NCI-H446 treated with DMSO at 0.1 percent for 48 hours (cell line): ENCODE results near the gene CDC42BPA.
"Not testable (repeated sequence)": the region's sequence is repeated elsewhere in the genome, so short reads cannot be mapped to it uniquely, and the experiment has no call there.

ENCODE experiments used
- DNase-seq: peaks from one replicate; lab custom pipeline; 2025; lab: John Stamatoyannopoulos, UW

The CDC42BPA gene

DNA sequence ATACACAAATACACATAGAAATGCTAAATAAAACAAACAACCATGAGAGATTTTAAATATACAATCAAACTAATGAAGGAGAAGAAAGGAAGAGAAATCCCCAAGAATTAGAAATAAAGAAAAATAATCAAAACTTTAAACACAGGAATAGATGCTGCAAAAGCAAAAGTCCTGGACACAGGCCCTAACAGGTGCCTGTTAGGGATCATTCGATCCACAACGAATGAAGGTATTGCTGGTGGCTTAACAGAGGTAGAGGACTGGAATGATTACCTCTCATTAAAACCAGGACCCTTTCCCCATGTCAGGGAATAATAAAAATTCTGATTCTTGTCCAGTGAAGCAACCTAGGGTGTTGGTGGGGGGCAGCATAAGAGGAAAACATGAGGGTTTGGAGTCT is 56.8 kb downstream of the CDC42BPA start:
- DNase-seq: no peak

- DNase-seq: no peak
Measured at GRCh38 chr1:227260433-227260832, 57.9 kb downstream of the CDC42BPA start.

- no peak for DNase-seq
Measured at GRCh38 chr1:227257964-227258363, 60.3 kb downstream of the CDC42BPA start.

- DNase-seq: no peak
Measured at GRCh38 chr1:227255086-227255732, 63.1 kb downstream of the CDC42BPA start.

DNA sequence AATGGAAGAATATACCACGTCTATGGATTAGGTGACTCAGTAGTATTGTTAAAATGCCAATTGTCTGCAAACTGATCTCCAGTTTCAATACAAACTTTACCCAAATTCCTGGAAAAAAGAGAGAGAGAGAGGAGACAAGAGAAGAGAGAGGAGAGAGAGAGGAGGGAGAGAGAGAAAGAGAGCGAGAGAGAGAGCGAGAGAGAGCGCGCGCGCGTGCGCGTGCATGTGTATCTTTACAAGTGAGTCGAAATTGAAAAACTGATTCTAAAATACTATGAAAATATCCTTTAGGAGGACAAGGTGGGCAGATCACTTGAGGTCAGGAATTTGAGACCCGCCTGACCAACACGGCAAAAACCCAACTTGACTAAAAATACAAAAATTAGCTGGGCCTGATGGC is 65.2 kb downstream of the CDC42BPA start:
- no peak for DNase-seq

- DNase-seq: no peak
Measured at GRCh38 chr1:227245613-227246320, 72.5 kb downstream of the CDC42BPA start.

- DNase-seq: no peak
Measured at GRCh38 chr1:227244339-227245118, 73.8 kb downstream of the CDC42BPA start.

GRCh38 chr1:227242811-227243682 is 75.2 kb downstream of the CDC42BPA start:
- no peak for DNase-seq

DNA sequence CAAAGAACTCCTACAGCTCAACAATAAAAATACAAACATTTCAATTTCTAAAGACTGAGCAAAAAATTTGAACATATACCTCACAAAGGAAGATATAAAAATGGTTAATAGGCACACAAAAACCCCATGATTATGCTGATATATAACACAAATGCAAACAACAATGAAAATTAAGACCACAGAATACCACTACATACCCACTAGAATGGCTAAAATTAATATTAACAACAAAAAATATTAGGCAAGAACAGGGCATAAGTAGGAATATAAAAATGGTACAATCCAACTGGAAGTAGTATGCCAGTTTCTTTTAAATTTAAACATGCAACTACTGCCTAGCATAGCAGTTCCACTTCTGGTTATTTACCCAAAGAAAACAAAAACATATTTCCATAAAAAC is 77.3 kb downstream of the CDC42BPA start:
- no peak for DNase-seq

- DNase-seq: peak; percentile 43
Measured at GRCh38 chr1:227234998-227235405, 83.3 kb downstream of the CDC42BPA start.

DNA sequence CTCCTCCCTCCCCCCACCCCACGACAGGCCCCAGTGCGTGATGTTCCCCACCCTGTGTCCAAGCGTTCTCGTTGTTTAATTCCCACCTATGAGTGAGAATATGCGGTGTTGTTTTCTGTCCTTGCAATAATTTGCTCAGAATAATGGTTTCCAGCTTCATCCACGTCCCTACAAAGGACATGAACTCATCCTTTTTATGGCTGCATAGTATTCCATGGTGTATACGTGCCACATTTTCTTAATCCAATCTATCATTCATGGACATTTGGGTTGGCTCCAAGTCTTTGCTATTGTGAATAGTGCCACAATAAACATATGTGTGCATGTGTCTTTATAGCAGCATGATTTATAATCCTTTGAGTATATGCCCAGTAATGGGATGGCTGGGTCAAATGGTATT is 87.2 kb downstream of the CDC42BPA start:
- not testable (repeated sequence) for DNase-seq

DNA sequence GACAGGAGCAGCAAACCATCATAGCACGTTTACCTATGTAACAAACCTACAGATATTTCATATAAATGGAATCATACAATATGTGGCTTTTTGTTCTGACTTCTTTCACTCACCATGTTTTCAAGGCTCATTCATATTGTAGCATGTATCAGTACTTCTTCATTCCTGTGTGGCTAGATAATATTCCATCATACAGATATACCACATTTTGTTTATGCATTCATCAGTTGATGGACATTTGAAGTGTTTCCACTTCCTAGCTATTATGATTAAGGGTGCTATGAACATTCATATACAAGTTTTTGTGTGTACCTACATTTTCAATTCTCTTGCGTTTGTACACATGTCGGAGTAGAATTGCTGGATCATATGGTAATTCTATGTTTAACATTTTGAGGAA is 90.1 kb downstream of the CDC42BPA start:
- DNase-seq: no peak

DNA sequence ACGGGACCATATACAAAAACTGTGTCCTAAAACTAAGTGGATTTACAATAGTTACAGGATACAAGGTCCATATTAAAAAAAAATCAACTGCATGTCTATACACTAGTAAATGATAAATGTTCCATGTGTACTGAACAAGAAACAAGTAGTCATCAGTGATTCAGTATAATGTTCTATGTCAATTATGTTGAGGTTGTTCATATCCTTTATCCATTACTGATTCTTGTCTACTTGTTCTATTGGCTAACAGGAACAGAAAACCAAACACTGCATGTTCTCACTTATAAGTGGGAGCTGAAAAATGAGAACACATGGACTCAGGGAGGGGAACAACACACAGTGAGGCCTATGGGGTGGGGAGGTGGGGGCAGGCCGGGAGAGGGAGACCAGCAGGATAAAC is 90.5 kb downstream of the CDC42BPA start:
- no peak for DNase-seq

DNA sequence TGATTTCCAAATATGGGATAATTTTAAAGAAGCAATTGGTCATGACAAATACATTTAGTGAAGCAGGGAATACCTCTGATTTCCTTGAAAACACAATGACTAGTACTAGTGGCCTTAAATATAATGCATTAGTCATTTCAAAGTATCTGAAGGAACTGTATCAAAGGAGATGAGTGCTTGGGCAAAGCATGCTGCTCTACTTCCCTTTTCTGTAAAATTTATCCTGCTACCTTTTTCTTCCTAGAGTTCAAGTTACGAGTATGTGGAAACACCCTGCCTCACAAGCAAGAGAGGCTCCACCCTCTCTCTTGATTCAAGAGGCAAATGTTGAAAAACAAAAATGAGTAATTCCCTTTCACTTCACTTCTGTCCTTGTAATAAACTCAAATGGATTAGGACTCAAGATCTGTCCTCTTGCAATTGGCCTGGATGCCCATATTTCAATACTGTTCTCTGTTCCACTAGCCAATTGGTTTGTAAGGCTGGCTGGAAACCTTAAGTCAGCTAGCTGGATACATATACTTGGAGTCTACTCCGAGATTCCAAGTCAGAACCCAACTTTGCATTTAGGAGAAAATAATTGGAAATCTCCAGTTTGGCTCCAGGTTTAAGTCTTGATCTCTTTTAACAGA is 92.5 kb downstream of the CDC42BPA start:
- DNase-seq: no peak

GRCh38 chr1:227223171-227223806 is 95.0 kb downstream of the CDC42BPA start:
- no peak for DNase-seq

- DNase-seq: no peak
Measured at GRCh38 chr1:227219715-227220292, 98.5 kb downstream of the CDC42BPA start.

GRCh38 chr1:227218870-227219573 is 99.3 kb downstream of the CDC42BPA start:
- no peak for DNase-seq

GRCh38 chr1:227215863-227216510 is 102.3 kb downstream of the CDC42BPA start:
- no peak for DNase-seq

- DNase-seq: no peak
Measured at GRCh38 chr1:227214207-227214606, 104.1 kb downstream of the CDC42BPA start.

GRCh38 chr1:227213426-227213825 is 104.9 kb downstream of the CDC42BPA start:
- no peak for DNase-seq
